HTR-8/SVneo (cell line): ENCODE measurements around the gene HDX.
"Not testable (repeated sequence)": the region's sequence is repeated elsewhere in the genome, so short reads cannot be mapped to it uniquely, and the experiment has no call there.

Source experiments
- DNase-seq: peaks from one replicate; pipeline ENCODE4 v3.0.0; 2011; ENCODE audit warnings: low spot score, mixed read lengths; ENCODE audit not compliant: insufficient read length
- FAIRE-seq: peaks from 2 replicates; lab custom pipeline; 2011; peaks lifted over from hg19 to GRCh38; lab: Jason Lieb, UNC

The HDX gene, protein sequence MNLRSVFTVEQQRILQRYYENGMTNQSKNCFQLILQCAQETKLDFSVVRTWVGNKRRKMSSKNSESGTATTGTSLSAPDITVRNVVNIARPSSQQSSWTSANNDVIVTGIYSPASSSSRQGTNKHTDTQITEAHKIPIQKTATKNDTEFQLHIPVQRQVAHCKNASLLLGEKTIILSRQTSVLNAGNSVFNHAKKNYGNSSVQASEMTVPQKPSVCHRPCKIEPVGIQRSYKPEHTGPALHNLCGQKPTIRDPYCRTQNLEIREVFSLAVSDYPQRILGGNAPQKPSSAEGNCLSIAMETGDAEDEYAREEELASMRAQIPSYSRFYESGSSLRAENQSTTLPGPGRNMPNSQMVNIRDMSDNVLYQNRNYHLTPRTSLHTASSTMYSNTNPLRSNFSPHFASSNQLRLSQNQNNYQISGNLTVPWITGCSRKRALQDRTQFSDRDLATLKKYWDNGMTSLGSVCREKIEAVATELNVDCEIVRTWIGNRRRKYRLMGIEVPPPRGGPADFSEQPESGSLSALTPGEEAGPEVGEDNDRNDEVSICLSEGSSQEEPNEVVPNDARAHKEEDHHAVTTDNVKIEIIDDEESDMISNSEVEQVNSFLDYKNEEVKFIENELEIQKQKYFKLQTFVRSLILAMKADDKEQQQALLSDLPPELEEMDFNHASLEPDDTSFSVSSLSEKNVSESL

DNA sequence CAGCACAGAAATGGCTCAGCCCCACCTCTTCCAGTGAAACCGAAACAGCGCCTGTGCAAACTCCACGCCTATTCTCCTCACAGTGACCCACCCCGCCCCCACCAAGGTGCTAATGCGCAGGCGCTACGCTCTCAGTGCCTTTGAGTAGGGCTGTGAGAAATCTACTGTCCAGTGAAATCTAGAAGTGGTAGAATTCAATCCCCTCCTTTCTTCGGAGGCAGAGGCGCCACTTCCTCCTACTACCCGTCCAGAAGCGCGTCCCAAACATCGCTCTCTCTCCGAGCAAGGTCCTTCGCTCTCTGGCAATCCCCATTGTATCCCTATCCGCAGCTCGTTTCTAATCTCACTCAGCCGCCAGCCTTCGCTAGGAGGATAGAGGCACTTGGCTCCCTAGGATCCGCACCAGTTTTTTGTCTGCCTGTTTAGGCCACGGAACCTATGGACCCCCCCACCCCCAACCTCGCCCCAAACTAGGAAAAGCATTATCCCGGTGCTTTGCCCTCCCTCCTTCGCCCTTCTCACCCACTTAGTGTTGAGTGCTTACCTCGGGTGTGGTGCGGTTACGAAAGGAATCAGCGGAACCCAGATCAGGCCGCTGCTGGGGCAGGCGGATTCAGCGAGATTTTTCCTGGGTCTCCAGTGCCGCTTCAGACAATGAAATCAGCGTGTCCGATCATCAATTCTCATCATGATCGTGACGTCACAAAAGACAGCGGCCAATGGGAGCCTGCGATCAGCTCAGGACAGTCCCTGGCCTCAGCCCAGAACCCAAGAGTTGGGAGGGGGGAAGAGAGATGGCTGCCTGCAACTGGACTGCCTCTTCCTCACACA, at the start of gene HDX:
TSS of gene HDX (minus strand) at position 656 of the 831 bp plus-strand sequence. CDS start 27,056 bp downstream, outside the sequence.
- FAIRE-seq = no peak
- peak; percentile 33 for DNase-seq

DNA sequence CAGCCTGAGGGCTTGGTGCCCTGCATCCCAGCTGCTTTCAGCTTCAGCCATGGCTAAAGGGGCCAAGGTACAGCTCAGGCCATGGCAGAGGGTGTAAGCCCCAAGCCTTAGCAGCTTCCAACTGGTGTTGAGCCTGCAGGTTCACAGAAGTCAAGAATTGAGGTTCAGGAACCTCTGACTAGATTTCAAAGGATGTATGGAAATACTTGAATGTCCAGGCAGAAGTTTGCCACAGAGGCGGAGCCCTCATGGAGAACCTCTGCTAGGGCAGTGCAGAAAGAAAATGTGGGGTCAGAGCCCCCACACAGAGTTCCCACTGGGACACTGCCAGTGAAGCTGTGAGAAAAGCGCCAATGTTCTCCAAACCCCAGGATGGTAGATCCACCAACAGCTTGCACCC, 39.1 kb upstream of the HDX start:
- FAIRE-seq = not testable (repeated sequence)

DNA sequence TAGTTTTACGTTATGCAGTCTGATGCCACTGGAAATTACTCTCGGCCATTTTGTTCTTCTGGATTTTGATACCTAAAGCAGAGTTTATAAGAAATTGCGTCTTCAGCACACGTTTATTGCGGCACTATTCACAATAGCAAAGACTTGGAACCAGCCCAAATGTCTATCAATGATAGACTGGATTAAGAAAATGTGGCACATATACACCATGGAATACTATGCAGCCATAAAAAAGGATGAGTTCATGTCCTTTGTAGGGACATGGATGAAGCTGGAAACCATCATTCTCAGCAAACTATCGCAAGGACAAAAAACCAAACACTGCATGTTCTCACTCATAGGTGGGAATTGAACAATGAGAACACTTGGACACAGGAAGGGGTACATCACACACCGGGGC, 35.4 kb upstream of the HDX start:
- DNase-seq, FAIRE-seq: not testable (repeated sequence)

More for the DNA sequence above, 39.1 kb upstream of the HDX start:
- DNase-seq = not testable (repeated sequence)

DNA sequence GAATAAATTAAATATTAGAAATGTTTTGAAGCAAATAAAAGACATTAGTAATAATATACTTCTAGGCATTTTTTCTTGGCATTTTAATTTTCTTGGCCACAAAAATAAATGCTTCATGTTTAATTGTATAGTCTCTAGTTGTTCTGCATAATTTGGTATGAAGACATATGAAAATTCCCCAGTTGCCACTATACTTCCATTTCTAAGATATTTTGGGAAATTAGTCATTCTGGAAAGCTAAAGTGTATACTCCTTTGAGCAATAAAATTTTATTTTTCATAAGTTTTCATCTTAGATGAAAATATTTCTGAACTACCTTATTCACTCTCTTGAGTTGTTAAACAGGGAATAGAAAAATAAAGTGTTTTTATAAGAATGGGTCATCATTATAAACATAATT, 13.8 kb downstream of the HDX start:
- no peak for DNase-seq
- FAIRE-seq = no peak

DNA sequence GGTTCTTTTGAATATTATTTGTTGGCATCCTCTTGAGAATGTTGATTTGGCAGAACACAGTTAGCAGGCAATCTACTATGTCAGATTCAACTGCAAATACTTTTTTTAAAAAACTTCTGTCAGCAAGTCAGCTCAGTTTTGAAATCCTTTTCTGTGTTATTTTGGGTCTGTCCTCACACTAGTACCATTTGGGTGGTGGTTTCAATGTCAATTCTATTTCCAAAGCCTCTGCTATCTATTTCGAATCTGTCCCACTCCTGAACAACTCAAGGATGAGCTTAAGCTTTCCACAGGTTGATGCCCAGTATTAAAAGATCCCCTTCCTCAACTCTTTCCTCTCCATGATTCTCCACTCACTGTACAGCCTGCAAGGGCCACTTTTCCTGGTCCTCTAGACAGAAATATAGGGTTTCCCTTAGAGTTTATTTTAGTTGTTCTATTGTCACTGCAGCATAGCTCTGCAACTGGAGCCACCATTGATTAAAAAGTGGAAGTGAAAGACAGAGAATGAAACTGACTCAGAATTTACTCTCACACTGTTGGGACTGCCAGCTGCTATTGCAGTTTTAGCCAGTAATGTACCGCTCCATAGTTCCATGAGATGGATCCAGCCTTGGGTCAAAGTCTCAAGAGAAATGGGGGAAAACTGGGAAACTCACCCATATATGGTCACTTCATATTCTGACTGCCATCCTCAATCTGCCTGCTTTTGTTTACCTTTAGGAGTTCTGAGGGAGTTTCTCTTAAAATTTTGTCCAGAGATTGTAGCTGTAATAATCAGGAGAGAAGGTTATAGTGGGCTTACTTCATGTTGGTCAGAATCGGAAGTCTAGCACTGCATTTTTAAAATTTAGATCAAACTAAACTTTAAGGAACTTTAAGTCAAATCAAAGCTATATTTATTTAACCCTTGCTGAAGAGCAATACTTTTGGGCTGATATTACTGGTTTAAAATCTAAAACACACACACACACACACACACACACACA, 14.6 kb downstream of the HDX start:
- FAIRE-seq (no peak), DNase-seq (no peak)

DNA sequence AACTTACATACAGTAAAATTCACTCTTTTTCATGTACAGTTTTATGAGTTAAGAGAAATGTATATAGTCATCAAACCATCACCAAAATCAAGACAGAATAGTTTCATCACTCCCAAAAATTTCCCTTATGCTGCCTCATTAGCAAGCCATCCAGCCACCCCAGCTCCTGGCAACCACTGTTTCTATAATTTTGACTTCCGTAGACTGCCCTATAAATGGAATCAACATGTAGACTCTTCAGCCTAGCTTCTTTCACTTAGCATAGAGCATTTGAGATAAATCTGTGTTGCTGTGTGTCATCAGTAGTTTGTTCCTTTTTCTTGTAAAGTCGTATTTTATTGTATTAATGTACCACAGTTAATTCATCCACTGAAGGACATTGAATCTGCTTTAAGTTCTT, 23.2 kb downstream of the HDX start:
- FAIRE-seq = no peak
- no peak for DNase-seq

DNA sequence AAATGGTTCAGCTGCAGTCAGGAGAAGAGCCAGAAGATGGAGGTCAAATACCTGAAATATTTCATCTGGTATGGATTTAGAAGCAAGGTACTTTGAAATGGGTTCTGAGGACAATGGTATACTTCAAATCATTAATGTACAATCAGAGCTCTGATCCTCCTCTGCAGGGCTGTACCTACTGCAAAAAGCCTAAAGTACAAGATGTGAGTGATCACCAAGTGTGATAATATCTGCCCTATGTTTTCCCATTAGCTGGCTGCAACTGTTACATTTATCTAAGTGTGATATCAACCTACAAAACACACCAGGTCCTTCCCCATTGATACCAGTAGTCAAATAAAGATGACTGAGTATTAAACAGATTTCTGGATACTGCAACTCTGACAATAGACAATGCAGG, 25.1 kb downstream of the HDX start:
- FAIRE-seq (no peak), DNase-seq (no peak)

DNA sequence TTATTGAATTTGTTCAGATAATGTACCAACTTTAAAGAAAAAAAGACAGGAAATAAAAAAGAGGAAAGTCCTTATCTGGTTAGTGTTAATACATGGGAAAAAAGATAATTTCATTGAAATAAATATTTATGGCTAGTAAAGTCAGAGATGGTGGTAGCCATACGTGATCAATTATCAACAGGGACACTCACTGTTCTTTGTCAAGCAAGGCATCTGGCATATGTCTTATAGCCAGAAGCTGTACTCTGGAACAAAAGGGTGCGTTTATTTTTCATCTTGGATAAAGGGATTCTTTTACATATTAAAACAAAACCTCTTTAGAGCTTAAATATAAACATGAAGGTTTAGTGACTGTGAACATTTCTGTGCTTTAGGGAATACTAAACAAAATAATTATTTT, 26.7 kb downstream of the HDX start:
- no peak for DNase-seq
- FAIRE-seq = no peak

DNA sequence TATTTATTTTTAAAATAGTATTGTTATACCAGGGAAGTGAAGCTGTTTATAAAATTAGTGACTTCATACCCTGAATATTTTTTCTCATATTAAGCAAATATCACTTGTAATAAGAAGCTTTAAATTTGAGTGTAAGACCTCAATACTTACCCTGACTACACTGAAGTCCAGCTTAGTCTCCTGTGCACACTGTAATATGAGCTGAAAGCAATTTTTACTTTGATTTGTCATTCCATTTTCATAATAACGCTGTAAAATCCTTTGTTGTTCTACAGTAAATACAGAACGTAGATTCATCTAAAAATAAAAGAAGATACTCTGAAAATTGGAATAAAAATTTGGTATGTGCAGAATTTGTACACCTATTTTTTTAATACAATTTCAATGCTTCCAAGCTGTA, 27.2 kb downstream of the HDX start:
- FAIRE-seq = no peak
- DNase-seq = no peak

DNA sequence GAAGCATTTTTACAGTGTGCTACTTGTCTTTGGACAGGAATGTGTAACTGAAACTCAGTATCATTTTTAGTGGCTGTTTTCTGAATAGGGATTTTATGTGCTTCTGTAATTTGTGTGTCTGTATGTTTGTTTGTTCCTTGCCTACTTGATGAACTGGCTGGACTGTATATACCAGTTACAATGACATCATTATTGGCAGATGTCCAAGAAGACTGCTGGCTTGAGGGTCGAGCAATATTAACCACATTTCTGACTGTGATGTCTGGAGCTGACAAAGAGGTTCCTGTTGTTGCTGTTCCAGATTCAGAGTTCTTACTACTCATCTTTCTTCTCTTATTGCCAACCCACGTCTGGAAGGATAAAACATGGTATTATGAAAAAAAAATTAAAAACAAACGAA, 33.0 kb downstream of the HDX start:
- FAIRE-seq (no peak), DNase-seq (peak; percentile 0)

DNA sequence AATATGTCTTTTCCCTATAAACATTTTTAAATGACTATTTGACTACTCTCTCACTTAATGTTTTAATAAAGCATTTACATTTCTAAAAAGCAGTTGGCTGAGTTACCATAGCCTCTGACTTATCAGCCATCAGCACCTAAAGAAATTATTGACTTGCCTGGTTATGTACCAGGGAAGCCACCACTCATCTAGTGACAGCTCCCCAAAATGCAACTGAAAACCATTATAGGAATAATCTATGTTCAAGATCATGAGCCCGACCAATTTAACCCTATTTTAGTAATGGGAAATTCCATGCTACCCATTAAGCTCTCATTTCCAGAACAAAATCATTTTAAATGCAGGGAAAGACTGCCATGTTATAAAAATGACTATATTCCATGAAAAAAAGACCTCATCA, 34.4 kb downstream of the HDX start:
- FAIRE-seq = no peak
- DNase-seq = no peak

DNA sequence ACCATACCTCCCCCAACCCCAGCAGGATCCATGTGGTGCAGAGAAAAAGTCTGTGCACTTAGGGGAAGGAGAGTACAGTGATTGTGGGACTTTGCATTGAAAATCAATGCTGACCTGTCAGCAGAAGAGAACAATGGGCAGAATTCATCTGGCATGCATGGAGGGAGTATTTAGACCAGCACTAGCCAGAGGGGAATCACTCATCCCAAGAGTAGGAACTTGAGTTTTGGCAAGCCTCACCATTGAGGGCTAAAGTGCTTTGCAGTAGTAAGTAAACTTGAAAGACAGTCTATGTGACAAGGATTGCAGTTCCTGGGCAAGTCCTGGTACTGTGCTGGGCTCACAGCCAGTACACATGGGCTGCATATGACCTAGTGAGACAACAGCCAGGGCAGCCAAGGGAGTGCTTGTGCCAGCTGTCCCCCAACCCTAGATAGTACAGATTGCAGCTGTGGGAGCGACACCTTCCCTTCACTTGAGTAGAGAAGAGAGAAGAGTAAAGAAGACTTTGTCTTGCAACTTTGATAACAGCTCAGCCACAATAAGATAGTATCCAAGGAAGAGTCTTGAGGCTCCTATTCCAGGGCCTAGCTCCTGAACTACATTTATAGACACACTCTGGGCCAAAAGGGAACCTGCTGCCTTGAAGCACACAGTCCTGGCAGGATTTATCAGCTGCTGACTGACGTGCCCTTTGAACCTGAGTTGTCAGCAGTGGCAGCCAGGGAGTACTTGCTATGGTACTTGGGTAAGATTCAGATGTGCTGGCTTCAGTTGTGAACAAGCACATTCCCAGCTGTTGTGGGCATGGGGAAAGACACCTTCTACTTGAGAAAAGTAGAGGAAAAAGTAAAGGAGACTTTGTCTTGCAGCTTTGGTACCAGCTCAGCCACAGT, 48.7 kb downstream of the HDX start:
- FAIRE-seq (no peak), DNase-seq (no peak)

DNA sequence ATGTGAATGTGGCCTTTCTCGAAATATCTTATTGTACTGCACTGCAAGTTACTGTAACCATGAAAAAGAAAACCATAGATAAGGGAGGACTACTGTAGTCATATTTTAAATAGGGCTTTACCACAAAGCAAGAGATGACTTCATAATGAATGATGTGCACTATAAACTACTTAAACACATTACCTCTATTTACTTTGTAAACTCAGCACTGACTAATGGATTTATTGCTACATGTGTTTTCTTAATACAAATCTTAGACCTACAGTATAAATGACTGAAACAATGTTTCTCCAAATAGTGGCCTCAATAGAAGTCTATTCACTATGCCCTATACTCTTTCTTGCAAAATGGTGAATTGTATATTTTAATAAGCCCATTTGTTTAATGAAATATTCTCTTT, 61.1 kb downstream of the HDX start:
- no peak for DNase-seq
- no peak for FAIRE-seq

DNA sequence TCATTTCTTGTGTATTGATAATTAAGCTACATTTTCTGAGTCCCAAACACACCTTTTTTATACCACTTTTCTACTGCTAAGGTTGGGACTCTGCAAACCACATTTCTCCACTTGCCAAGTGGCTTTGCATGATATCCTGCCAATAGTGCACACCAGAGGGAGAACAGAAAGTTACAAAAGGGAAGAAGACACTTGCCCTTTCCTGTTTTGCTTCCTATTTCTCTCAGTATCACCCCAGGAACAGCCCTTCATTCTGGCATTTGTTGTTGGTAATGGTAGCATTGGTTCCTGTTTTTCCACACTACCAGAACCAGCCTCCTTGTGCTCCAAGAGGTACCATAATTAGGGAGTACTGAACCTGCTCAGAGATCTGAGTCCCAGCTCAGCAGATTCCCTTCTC, 87.1 kb downstream of the HDX start:
- FAIRE-seq (no peak), DNase-seq (no peak)

DNA sequence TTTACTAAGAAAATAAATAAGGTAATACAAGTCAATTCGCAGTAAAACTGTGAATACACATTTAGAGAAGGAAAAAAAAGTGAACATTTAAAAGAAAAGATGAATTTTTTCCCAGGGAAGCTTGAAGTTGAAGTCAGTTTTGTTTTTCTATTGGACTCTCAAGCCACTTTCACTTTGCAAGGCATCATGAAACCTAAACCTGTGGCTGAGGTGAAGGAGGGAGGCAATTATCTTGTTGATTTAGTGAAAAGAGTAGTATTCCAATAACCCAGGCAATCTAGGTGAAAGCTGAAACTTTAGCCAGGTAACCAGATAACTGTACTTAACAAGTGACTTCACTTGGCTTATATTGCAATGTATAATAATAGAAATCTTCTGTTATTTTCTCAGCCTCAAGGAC, 138.6 kb downstream of the HDX start:
- FAIRE-seq (no peak), DNase-seq (no peak)

DNA sequence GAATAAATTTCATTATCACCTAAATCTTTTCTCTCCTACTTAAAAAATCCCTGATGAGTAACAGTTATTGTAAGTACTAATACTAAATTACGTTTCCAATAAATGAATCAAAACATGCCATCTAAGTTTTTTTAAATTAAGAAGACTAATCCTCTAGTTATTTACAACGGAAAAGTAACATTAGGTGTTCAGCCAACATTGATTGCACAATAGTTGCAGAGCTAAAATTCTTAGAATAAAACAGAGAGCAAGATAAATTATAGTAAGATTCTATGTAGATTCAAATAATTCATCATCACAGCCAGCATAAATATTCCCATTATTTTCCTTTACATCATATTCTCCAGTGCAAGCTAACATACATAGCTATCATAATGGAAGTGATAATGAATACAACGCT, 139.2 kb downstream of the HDX start:
- FAIRE-seq (no peak), DNase-seq (no peak)

DNA sequence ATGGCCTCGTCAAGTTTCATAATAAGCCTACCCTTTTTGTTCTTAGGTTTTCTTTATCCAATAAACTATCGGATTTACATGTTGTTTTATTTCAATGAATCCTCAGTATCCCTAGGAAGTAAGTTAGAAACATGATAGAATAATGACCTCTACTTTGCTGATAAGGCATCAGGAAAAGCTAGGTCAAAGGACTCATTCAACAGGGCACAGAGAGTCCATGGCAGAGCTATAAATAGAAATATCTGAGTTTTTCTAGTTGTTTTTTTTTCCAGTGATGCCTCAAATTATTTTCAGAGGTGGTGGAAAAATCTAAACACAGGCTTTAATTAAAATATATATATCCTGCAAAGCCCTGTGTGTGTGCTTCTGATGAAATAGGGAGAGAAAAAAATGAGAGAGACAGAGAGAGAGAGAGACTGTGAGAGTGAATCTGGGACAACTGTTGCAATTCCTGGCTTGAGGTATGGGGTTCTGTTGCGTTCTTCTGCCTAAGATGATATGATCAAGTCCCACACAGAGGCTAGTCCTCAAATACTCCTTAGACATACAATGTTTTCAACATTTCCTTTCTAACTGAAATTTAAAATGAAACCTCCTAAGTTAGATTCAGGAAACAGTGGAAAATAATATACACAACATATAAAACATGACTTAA, 139.9 kb downstream of the HDX start:
- DNase-seq (no peak), FAIRE-seq (no peak)

DNA sequence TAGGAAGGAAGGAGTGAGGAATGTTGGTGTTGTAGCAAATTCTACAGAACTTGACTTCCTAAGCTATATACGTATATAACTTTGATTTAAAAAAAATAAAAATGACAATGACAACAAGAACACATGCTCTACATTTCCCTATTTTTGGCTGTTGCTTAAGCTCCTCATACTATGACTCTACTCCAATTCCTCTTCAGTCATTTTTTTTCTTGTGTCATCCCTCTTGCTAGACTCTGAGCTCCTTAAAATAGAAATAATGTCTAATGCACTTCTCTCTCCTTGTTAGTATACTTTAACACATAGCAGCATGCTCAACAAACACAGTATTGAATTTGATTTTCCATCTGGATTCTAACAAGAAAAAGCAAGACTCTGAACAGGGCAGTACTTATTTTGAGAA, 144.0 kb downstream of the HDX start:
- DNase-seq = no peak
- FAIRE-seq = no peak
